Stimulated activated CD4-positive, alpha-beta T cell treated with anti-CD3 and anti-CD28 coated beads, TNF-alpha, amount 100 ng/mL, for 48 hours (primary cell): ENCODE measurements around the gene GLCCI1.

ENCODE experiments used
- DNase-seq, 3 donors: peaks; one replicate each; pipeline ENCODE4 v3.0.0-alpha.2; 2020; ENCODE audit warnings: low read depth in 3 of 3

Gene GLCCI1

GRCh38 chr7:8130663-8131062 lies 162.1 kb downstream of the GLCCI1 start:
- no peak for DNase-seq

- DNase-seq: no peak
These were observed 163.4 kb downstream of the GLCCI1 start for GRCh38 chr7:8131694-8132605.

GRCh38 chr7:8133188-8133848 lies 164.7 kb downstream of the GLCCI1 start:
- DNase-seq: no peak

GRCh38 chr7:8134089-8134733 lies 165.6 kb downstream of the GLCCI1 start:
- DNase-seq: no peak

GRCh38 chr7:8135417-8135816 lies 166.8 kb downstream of the GLCCI1 start:
- DNase-seq: no peak

- DNase-seq: no peak
These were observed 167.6 kb downstream of the GLCCI1 start for GRCh38 chr7:8136051-8136730.
